Nephron progenitor cell (in vitro differentiated cells): ENCODE data around the gene MARCHF3.
"Not testable (repeated sequence)": the region's sequence is repeated elsewhere in the genome, so short reads cannot be mapped to it uniquely, and the experiment has no call there.

Source experiments
- DNase-seq: peaks from one replicate; pipeline ENCODE4 v3.0.0; 2021
- H3K27ac Mint-ChIP-seq: 2 replicates; pipeline ENCODE4 v1.8.0; 2021; ENCODE audit warnings: mild to moderate bottlenecking, moderate library complexity, mixed read lengths
- H3K27me3 Mint-ChIP-seq: 2 replicates; pipeline ENCODE4 v1.8.0; 2021; ENCODE audit warnings: mild to moderate bottlenecking, low read depth, mixed read lengths; ENCODE audit not compliant: poor library complexity
- H3K36me3 Mint-ChIP-seq: 2 replicates; pipeline ENCODE4 v1.8.0; 2021; ENCODE audit warnings: low read depth, mixed read lengths
- H3K4me1 Mint-ChIP-seq: 2 replicates; pipeline ENCODE4 v1.8.0; 2021; ENCODE audit warnings: mixed read lengths
- H3K4me3 Mint-ChIP-seq: 2 replicates; pipeline ENCODE4 v1.8.0; 2021; ENCODE audit warnings: mild to moderate bottlenecking, moderate library complexity, mixed read lengths
- H3K9me3 Mint-ChIP-seq: 2 replicates; pipeline ENCODE4 v1.8.0; 2021; ENCODE audit warnings: mild to moderate bottlenecking, moderate library complexity, mixed read lengths
- CTCF ChIP-seq: fragments of 200-600 bp; sonication (generic); IDR thresholded peaks from 2 replicates; pipeline ENCODE4 v1.5.0; 2021; ENCODE audit warnings: antibody characterized with exemption

MARCHF3 gene

GRCh38 chr5:127007522-127007921 lies 22.8 kb downstream of the MARCHF3 start:
- DNase-seq, result no peak
- no peaks in the 10 kb centered on the region for H3K9me3 Mint-ChIP-seq
- no peak overlapping the region for H3K27ac Mint-ChIP-seq
- no peaks in the 10 kb centered on the region for H3K36me3 Mint-ChIP-seq
- H3K4me3 Mint-ChIP-seq, result no peak overlapping the region
- no peaks in the 10 kb centered on the region for H3K4me1 Mint-ChIP-seq
- TF ChIP-seq CTCF, result no peak
- peaks cover 3% of the 10 kb centered on the region for H3K27me3 Mint-ChIP-seq

GRCh38 chr5:127006744-127007143 lies 23.6 kb downstream of the MARCHF3 start:
- no peak overlapping the region for H3K4me3 Mint-ChIP-seq
- H3K27me3 Mint-ChIP-seq, result peaks cover 3% of the 10 kb centered on the region
- no peaks in the 10 kb centered on the region for H3K4me1 Mint-ChIP-seq
- no peaks in the 10 kb centered on the region for H3K9me3 Mint-ChIP-seq
- no peak for DNase-seq
- no peak overlapping the region for H3K27ac Mint-ChIP-seq
- no peaks in the 10 kb centered on the region for H3K36me3 Mint-ChIP-seq
- TF ChIP-seq CTCF, result no peak

- H3K4me3 Mint-ChIP-seq, H3K27ac Mint-ChIP-seq, H3K27me3 Mint-ChIP-seq, H3K4me1 Mint-ChIP-seq, DNase-seq, H3K36me3 Mint-ChIP-seq, H3K9me3 Mint-ChIP-seq: not testable (repeated sequence)
These were observed 25.1 kb downstream of the MARCHF3 start for GRCh38 chr5:127005282-127005681.

GRCh38 chr5:127004721-127005120 lies 25.6 kb downstream of the MARCHF3 start:
- H3K4me3 Mint-ChIP-seq, result no peak overlapping the region
- H3K9me3 Mint-ChIP-seq, result no peaks in the 10 kb centered on the region

GRCh38 chr5:127003798-127004495 lies 26.4 kb downstream of the MARCHF3 start:
- no peaks in the 10 kb centered on the region for H3K4me1 Mint-ChIP-seq
- no peak overlapping the region for H3K4me3 Mint-ChIP-seq
- H3K36me3 Mint-ChIP-seq, result no peaks in the 10 kb centered on the region
- TF ChIP-seq CTCF, result no peak
- H3K27ac Mint-ChIP-seq, result no peak overlapping the region
- no peaks in the 10 kb centered on the region for H3K9me3 Mint-ChIP-seq
- DNase-seq, result no peak
- peaks cover 3% of the 10 kb centered on the region for H3K27me3 Mint-ChIP-seq

More at GRCh38 chr5:127004721-127005120, 25.6 kb downstream of the MARCHF3 start:
- H3K27me3 Mint-ChIP-seq, result peaks cover 3% of the 10 kb centered on the region
- H3K36me3 Mint-ChIP-seq, result no peaks in the 10 kb centered on the region
- no peak for TF ChIP-seq CTCF
- H3K4me1 Mint-ChIP-seq, result no peaks in the 10 kb centered on the region
- H3K27ac Mint-ChIP-seq, result no peak overlapping the region
- DNase-seq, result no peak

- DNase-seq, result no peak
- Mint-ChIP-seq H3K4me1 (peaks cover 11% of the 10 kb centered on the region), H3K4me3 (no peak overlapping the region), H3K9me3 (no peaks in the 10 kb centered on the region), H3K36me3 (no peaks in the 10 kb centered on the region), H3K27me3 (peaks cover 3% of the 10 kb centered on the region), H3K27ac (no peak overlapping the region)
- TF ChIP-seq CTCF, result no peak
These were observed 28.0 kb downstream of the MARCHF3 start for GRCh38 chr5:127002390-127002789.
